ENCODE data around the gene FNTB.

GRCh38 chr14:65110525-65110924 is 123.8 kb downstream of the FNTB start:
- TF ChIP-seq, protein P1, sequence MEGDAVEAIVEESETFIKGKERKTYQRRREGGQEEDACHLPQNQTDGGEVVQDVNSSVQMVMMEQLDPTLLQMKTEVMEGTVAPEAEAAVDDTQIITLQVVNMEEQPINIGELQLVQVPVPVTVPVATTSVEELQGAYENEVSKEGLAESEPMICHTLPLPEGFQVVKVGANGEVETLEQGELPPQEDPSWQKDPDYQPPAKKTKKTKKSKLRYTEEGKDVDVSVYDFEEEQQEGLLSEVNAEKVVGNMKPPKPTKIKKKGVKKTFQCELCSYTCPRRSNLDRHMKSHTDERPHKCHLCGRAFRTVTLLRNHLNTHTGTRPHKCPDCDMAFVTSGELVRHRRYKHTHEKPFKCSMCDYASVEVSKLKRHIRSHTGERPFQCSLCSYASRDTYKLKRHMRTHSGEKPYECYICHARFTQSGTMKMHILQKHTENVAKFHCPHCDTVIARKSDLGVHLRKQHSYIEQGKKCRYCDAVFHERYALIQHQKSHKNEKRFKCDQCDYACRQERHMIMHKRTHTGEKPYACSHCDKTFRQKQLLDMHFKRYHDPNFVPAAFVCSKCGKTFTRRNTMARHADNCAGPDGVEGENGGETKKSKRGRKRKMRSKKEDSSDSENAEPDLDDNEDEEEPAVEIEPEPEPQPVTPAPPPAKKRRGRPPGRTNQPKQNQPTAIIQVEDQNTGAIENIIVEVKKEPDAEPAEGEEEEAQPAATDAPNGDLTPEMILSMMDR (IDR thresholded peaks at IDR 0.05; ENCODE audit: borderline replicate concordance, extremely low read depth, low read length, poor library complexity, severe bottlenecking): no peak
- TF ChIP-seq EZH2 (IDR thresholded peaks at IDR 0.05; ENCODE audit: borderline replicate concordance, low read depth, low read length, severe bottlenecking): no peak

All from DND-41 (cell line).